DOHH2 (cell line): Measurements from ENCODE around the gene RPL41.

Experiments used
- EZH2phosphoT487 ChIP-seq: fragments of 200-600 bp; sonication (generic); IDR thresholded peaks from 2 replicates; pipeline ENCODE4 v1.6.1; 2017; ENCODE audit warnings: borderline replicate concordance, mild to moderate bottlenecking, antibody characterized with exemption, low read length, moderate library complexity, mixed read lengths
- TF ChIP-seq, protein P1 (sequence below): fragments of 200-600 bp; sonication (generic); IDR thresholded peaks from one replicate; pipeline ENCODE4 v1.5.1; 2014; ENCODE audit warnings: antibody characterized with exemption, mild to moderate bottlenecking, low read depth, low read length; ENCODE audit not compliant: poor library complexity, severe bottlenecking

DNA sequence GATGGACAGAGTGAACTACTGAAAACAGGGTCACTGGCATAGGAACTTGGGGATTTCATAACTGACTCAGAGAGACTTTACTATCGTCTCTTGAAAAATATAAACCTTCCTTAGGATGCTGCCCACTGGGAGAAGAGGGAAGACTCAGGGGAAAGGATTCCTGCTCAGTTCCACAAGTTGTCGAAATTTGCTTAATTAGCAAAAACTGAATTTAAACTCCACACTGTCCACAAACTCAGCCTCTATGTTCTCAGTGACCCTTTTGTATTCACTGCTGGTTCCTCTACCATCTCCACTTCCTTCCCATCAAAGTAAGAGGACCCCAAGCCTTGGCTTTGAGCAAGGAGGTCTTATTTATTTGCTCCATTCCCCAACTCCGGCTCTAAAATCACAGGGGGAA is 28.8 kb downstream of the RPL41 start:
- TF ChIP-seq, protein P1, sequence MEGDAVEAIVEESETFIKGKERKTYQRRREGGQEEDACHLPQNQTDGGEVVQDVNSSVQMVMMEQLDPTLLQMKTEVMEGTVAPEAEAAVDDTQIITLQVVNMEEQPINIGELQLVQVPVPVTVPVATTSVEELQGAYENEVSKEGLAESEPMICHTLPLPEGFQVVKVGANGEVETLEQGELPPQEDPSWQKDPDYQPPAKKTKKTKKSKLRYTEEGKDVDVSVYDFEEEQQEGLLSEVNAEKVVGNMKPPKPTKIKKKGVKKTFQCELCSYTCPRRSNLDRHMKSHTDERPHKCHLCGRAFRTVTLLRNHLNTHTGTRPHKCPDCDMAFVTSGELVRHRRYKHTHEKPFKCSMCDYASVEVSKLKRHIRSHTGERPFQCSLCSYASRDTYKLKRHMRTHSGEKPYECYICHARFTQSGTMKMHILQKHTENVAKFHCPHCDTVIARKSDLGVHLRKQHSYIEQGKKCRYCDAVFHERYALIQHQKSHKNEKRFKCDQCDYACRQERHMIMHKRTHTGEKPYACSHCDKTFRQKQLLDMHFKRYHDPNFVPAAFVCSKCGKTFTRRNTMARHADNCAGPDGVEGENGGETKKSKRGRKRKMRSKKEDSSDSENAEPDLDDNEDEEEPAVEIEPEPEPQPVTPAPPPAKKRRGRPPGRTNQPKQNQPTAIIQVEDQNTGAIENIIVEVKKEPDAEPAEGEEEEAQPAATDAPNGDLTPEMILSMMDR: no peak
- no peak for TF ChIP-seq EZH2phosphoT487
